Measurements from ENCODE around the gene BAHCC1. TPM values are rescaled to one million over a fixed set of nuclear protein-coding genes. Genes with fewer than 3 reads are reported as not detected.
A peak's percentile ranks its signal among the peaks of the same experiment; 100 is the strongest.

The BAHCC1 gene
- total and polyA plus RNA-seq, 2 of the 4 experiments (the other 2 are of a cell fraction), result 0.36 to 7.8 TPM

DNA sequence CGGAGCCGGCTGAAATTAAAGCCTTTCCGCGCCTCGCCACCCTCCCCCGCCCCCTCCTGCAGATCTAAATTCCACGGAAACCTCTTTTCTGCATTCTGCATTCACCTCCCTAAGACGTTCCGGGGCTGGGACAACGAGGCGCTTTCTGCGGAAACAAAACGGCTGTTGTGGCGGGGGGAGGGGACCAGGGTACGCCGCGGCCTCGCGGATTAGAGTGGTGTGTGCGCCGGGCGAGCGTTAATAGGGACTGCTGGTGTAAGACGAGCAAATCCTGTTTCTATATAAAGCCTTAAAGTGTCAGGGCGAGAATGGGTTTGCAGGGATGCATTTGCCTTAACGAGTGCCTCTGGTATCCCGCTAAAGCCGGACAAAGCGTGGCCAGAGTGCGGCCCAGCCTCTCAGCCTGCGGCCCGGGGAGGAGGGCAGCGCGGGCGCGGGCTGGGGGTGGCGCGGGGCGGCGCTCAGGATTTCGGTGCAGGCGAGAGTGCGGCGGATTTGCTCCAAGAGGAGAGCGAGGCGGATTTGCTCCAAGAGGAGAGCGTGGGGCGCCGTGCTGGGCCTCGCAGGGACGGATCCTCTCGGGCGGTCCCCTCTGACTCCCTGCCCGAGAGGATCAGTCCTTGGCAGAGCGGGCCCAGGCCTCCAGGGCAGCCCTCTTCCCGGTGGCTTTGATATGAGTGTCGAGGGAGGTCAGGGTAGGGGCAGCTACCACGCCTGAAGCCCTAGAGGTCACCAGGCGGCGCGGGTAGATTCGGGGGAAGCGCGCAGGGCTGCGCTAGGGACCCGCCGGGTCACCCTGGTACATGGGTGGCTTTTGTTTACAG lies 5.1 kb downstream of the BAHCC1 start:
- H3K4ac ChIP-seq (ENCODE audit: low read depth, low read length), result peak overlapping the region; percentile 99
- peak overlapping the region; percentile 52 for H3K4me3 ChIP-seq (ENCODE audit: insufficient read depth, low read depth, low read length)
- intact Hi-C loops (cut with micrococcal nuclease) (loop anchor here (2.0 kb wide), 1 partner anchor 22 kb away; no protein-coding TSS in a partner anchor), dilution Hi-C loops (cut with HindIII; ENCODE audit: low sequenced_read_pairs, unreplicated experiment) (no loop called here), in situ Hi-C loops (cut with MboI; ENCODE audit: low sequenced_read_pairs) (no loop called here)
- peak overlapping the region; percentile 97 for H3K9ac ChIP-seq (ENCODE audit: low read depth, low read length)
- H2BK20ac ChIP-seq (ENCODE audit: low read depth, low read length), result peak overlapping the region; percentile 74
- H3K4me1 ChIP-seq (ENCODE audit: control insufficient read depth, insufficient read depth, low read length), result peaks cover 32% of the 10 kb centered on the region
- peak overlapping the region; percentile 98 for H3K27ac ChIP-seq (ENCODE audit: insufficient read depth, low read length)
- POLR2A ChIA-PET (ENCODE audit: unreplicated experiment), result interaction anchor here (0.6 kb wide), 1 partner anchor 10 kb away, joined by 3 read pairs; no protein-coding TSS in a partner anchor
- peak overlapping the region; percentile 82 for H3K18ac ChIP-seq (ENCODE audit: low read depth, low read length)
- WGBS, 2 experiments (ENCODE audit: extremely low coverage in 2 of 2, insufficient read length in 1 of 2), result 5% methylated on average over 39 of the region's 67 CpGs; no CpG with 5 or more reads in 1 of the 2 experiments
- peak overlapping the region; percentile 99 for H3K14ac ChIP-seq (replicated peaks; ENCODE audit: low read depth, low read length)
- peak overlapping the region; percentile 88; the same call in 1 of the 3 replicates for H2BK15ac ChIP-seq (ENCODE audit: low read depth, low read length)
- peak overlapping the region; percentile 96 for H2BK5ac ChIP-seq (ENCODE audit: low read depth, low read length, poor library complexity, severe bottlenecking)
- H3K9me1 ChIP-seq (ENCODE audit: insufficient read depth, low read length), result no peaks in the 10 kb centered on the region; the same call in 1 of the 2 replicates
- peak overlapping the region; percentile 99 for H3K23ac ChIP-seq (ENCODE audit: low read depth, low read length)
- peak overlapping the region; percentile 65 to 92 for H4K8ac ChIP-seq (ENCODE audit: low read depth in 2 of 2, low read length in 2 of 2)
- peak overlapping the region; percentile 92 for H2AK9ac ChIP-seq (replicated peaks; ENCODE audit: low read depth, low read length, poor library complexity)
- peak; percentile 40 for ATAC-seq (ENCODE audit: low read depth)
- peak overlapping the region; percentile 84 for H2BK120ac ChIP-seq (ENCODE audit: low read depth, low read length)
- peak overlapping the region; percentile 84 for H2AFZ ChIP-seq (replicated peaks; ENCODE audit: low read length, poor library complexity)
- H3K56ac ChIP-seq (ENCODE audit: extremely low read depth, insufficient read depth, low read length), result peak overlapping the region; percentile 95
- peaks cover 16 to 43% of the 10 kb centered on the region in 2 experiments; a peak in 3 of 4 replicates for H3K79me1 ChIP-seq (ENCODE audit: low read depth in 1 of 2, low read length in 2 of 2)
- BruUV-seq (replicated peaks), result no TSS peak
- peak overlapping the region; percentile 89 for H4K91ac ChIP-seq (ENCODE audit: insufficient read depth, low read depth, low read length)
- TF ChIP-seq RAD21 (IDR thresholded peaks at IDR 0.05; ENCODE audit: low read length), result no peak
- TF ChIP-seq MXI1 (IDR thresholded peaks at IDR 0.05; ENCODE audit: borderline replicate concordance, low read depth, low read length), result no peak
- TF ChIP-seq, protein P1, sequence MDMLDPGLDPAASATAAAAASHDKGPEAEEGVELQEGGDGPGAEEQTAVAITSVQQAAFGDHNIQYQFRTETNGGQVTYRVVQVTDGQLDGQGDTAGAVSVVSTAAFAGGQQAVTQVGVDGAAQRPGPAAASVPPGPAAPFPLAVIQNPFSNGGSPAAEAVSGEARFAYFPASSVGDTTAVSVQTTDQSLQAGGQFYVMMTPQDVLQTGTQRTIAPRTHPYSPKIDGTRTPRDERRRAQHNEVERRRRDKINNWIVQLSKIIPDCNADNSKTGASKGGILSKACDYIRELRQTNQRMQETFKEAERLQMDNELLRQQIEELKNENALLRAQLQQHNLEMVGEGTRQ (IDR thresholded peaks at IDR 0.05; ENCODE audit: low read depth, low read length), result no peak
- TF ChIP-seq CTCF (conservative IDR thresholded peaks at IDR 0.05; ENCODE audit: low read depth, low read length), result no peak
- TF ChIP-seq, protein P2, sequence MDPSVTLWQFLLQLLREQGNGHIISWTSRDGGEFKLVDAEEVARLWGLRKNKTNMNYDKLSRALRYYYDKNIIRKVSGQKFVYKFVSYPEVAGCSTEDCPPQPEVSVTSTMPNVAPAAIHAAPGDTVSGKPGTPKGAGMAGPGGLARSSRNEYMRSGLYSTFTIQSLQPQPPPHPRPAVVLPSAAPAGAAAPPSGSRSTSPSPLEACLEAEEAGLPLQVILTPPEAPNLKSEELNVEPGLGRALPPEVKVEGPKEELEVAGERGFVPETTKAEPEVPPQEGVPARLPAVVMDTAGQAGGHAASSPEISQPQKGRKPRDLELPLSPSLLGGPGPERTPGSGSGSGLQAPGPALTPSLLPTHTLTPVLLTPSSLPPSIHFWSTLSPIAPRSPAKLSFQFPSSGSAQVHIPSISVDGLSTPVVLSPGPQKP (IDR thresholded peaks at IDR 0.05; ENCODE audit: borderline replicate concordance, low read depth, low read length), result no peak
- TF ChIP-seq SMC3 (IDR thresholded peaks at IDR 0.05; ENCODE audit: low read depth, low read length), result no peak
- no peak for TF ChIP-seq POLR2A (IDR thresholded peaks at IDR 0.05; ENCODE audit: low read depth, low read length)
- no peak for TF ChIP-seq CHD1 (IDR thresholded peaks at IDR 0.05; ENCODE audit: low read depth, low read length)
- TF ChIP-seq FOS (IDR thresholded peaks at IDR 0.05; ENCODE audit: low read depth, low read length), result no peak
- no peak for TF ChIP-seq MAFK (IDR thresholded peaks at IDR 0.05; ENCODE audit: low read depth, low read length)
- no peak for TF ChIP-seq MAZ (IDR thresholded peaks at IDR 0.05; ENCODE audit: borderline replicate concordance, low read depth, low read length)
- peak; percentile 60 for DNase-seq
- CTCF ChIA-PET, result no interaction called here
- H3K36me3 ChIP-seq (ENCODE audit: control insufficient read depth, insufficient read depth, low read length), result no peaks in the 10 kb centered on the region; the same call in 1 of the 2 replicates
- H4K5ac ChIP-seq (ENCODE audit: low read depth, low read length), result peak overlapping the region; percentile 82
- no peaks in the 10 kb centered on the region for H3K9me3 ChIP-seq (ENCODE audit: control insufficient read depth, insufficient read depth, low read length)
- H4K20me1 ChIP-seq (ENCODE audit: insufficient read depth, low read length), result 0 out of 2 replicates have a peak, but pooled peaks cover 4% of the 10 kb centered on the region
- H3K4me2 ChIP-seq (ENCODE audit: low read depth, low read length), result peak overlapping the region; percentile 91
- H3K27me3 ChIP-seq (ENCODE audit: control insufficient read depth, insufficient read depth, low read length), result no peaks in the 10 kb centered on the region
- H2AK5ac ChIP-seq (ENCODE audit: low read depth, low read length), result peak overlapping the region; percentile 80
